GM12874 (cell line): ENCODE measurements around the gene LTBP1.

Experiments used
- TF ChIP-seq, protein P1 (sequence below): IDR thresholded peaks from 2 replicates; pipeline ENCODE4 v1.5.1; 2011; ENCODE audit warnings: low read depth, mild to moderate bottlenecking, control low read depth, low read length, moderate library complexity; ENCODE audit not compliant: insufficient read depth

The LTBP1 gene

DNA sequence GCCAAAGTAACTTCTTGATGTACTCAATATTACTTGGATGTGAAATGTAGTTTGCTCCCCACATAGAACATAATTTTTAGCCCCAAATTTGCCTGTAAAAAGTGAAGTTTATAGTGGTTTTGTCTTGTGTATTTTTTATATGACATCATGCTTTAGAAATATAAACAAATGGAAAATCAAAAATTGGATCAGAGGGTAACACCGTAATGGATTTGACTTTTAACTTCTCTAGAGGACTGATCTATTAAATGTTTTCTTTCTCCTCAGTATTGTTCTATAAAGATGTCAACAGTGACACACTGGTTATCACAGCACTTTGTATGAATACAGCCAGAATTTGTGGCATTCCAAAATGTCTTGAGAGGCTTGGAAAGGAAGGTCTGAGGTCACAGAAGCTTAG is 484.1 kb downstream of the LTBP1 start:
- TF ChIP-seq, protein P1, sequence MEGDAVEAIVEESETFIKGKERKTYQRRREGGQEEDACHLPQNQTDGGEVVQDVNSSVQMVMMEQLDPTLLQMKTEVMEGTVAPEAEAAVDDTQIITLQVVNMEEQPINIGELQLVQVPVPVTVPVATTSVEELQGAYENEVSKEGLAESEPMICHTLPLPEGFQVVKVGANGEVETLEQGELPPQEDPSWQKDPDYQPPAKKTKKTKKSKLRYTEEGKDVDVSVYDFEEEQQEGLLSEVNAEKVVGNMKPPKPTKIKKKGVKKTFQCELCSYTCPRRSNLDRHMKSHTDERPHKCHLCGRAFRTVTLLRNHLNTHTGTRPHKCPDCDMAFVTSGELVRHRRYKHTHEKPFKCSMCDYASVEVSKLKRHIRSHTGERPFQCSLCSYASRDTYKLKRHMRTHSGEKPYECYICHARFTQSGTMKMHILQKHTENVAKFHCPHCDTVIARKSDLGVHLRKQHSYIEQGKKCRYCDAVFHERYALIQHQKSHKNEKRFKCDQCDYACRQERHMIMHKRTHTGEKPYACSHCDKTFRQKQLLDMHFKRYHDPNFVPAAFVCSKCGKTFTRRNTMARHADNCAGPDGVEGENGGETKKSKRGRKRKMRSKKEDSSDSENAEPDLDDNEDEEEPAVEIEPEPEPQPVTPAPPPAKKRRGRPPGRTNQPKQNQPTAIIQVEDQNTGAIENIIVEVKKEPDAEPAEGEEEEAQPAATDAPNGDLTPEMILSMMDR = no peak

DNA sequence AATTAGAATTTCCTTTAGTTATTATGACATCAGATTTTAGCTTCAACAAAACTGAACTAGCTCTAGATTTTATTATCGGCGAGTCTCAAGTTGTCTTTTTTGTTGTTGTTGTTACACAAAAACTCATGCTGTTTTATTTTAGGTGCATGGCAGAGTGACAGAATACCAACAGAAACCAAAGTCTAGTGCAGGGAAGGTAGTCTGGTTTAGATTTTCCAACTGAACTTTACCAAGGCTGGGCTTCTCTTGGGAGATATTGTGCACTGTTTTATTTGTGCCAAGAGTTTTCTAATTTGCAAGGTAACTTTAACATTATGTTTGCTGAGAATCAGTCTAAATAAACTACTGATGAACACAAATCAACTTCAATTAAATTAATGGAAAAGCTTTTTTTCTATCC is 486.1 kb downstream of the LTBP1 start:
- TF ChIP-seq, protein P1 = no peak

DNA sequence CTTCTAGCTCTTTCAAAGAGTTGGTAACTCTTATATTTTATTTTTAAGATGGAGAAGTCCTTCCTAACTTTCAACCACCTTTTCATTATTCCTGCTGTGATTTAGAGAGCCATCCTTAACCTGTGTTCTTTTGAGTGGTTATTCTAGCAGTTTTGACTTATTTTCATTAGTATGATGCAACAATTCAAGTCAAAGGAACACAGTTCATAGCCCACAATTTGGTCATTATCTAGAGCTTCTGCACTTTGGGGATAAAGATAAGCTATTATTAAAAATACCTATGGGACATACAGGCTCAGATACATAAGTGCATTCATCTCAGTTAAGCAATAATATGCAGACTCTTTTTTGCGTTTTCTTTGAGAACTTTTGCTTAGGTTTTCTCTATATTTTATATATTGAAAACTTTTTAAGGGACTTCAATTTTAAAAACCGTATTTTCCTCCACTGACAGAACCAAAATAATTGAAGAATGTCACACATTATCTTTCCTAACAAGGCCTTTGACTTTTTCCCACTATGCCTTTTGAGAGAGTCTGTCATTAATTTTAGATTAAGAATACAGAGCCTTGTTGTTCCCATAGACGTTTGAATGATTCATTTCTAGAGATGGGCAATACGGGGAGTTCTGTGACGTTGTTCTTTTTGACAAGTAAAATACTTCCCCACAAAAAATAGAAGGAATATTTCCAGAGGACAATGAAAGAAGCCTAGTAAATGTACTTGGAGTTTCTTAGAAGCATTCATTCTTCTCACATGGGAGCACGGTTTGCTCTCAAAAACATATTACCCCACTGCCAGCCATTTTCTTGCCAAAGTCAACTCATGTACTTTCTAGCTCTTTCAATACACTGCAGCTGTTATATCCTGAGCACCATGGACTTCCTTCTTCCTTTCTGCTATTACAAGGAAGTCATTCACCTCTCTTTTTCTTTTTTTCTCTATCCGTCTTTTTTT is 486.8 kb downstream of the LTBP1 start:
- TF ChIP-seq, protein P1 = no peak

DNA sequence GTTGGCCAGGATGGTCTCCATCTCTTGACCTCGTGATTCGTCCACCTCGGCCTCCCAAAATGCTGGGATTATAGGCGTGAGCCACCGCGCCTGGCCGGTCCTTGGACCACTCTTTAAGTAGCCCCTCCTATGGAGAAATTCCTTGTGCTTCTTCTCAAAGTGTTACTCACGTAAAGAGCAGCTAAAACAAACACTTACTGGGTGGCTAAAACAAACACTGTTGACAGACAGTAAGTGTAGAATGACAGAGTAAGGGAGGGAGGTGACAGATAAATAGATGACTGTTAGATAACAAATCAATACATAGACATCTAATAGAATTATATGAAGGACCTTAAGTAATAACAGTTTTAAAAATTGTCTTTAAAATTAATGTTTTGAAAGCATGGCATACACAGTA is 488.8 kb downstream of the LTBP1 start:
- TF ChIP-seq, protein P1 = no peak

DNA sequence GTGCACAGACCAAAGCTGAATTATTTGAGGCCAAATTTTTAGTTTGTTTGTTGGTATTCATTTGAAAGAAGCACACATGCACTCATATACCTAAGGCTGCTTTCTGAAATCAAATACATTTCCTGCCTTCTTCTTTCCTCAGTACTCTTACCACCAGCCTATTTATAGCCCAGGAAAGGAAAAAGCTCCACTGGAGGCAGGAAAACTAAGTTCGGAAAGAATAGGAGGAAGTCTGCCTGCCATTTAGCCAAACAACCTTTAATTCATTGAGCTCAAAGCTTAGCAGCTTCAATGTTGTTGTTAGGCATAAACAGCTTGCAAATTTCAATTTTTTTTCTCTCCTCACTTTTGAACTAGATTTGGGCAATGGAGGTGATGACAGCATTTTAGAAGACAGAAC is 489.3 kb downstream of the LTBP1 start:
- TF ChIP-seq, protein P1 = no peak

DNA sequence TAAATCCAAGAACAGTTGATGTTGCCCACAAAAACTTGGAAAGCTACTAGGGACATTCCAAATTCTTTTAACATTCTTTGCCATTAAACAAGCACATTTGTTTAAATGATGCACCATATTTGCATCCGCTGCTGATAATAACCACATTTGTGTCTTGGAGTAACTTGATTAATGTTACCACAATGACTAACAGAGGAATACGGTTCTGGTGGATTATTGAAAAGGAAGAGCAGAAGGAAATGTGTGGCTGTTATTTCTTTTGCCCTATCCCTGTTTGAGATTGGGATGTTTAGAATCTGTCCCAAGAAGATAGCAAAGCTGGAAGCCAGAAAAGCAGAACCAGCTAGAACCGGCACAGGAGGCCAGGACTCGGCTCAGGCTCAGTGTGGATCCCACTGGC is 490.5 kb downstream of the LTBP1 start:
- TF ChIP-seq, protein P1 = no peak

DNA sequence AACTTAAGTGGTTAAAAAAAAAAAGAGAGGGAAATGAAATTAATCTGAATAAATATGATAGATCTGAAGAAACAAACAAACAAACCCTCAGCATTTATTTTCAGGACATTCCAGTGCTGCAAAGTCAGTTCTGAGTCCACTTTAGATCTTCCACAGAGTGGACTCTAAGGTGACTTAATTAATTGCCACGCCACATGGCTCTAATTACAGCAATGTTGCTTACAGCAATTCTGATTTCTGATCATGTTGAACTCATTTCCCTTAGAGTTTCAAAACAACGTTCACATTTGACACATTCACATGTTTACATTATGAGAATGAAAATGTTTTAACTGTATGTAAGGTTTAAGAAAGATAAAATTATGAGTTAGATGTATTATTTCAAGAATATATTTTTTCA is 491.1 kb downstream of the LTBP1 start:
- TF ChIP-seq, protein P1 = no peak
